Activated CD8-positive, alpha-beta memory T cell treated with anti-CD3 and anti-CD28 coated beads, Interleukin-2, amount 50 U/mL, for 1 hour (primary cell): ENCODE results near the gene KCNK4.

ENCODE experiments used
- DNase-seq: peaks from one replicate; pipeline ENCODE4 v3.0.0-alpha.2; 2020; ENCODE audit errors: extremely low read depth

The KCNK4 gene

GRCh38 chr11:64347193-64347867, 56.2 kb downstream of the KCNK4 start:
- DNase-seq, result no peak

GRCh38 chr11:64348383-64349024, 57.4 kb downstream of the KCNK4 start:
- no peak for DNase-seq

GRCh38 chr11:64349025-64349387, 57.9 kb downstream of the KCNK4 start:
- no peak for DNase-seq

GRCh38 chr11:64349404-64349803, 58.3 kb downstream of the KCNK4 start:
- no peak for DNase-seq
